ENCODE results near the gene HRH1. TPM values are rescaled to one million over a fixed set of nuclear protein-coding genes. Genes with fewer than 3 reads are reported as not detected.

Gene HRH1
- total RNA-seq, 1 donor from 2014 or later = 6.2 TPM

GRCh38 chr3:11221818-11222415 lies 67.6 kb downstream of the HRH1 start:
- Histone ChIP-seq H3K27me3 (no peaks in the 10 kb centered on the region), H3K9me3 (no peaks in the 10 kb centered on the region), H3K36me3 (no peaks in the 10 kb centered on the region), H3K4me3 (no peak overlapping the region), H3K4me1 (peaks cover 3 to 7% of the 10 kb centered on the region in 2 donors), H3K27ac (no peak overlapping the region)
- intact Hi-C loops (cut with DNase I) = no loop called here
- TF ChIP-seq CTCF (IDR thresholded peaks at IDR 0.05) = peak in 1 of 3 experiments; percentile 44
- no peak for DNase-seq (ENCODE audit: low spot score in 2 of 2)

DNA sequence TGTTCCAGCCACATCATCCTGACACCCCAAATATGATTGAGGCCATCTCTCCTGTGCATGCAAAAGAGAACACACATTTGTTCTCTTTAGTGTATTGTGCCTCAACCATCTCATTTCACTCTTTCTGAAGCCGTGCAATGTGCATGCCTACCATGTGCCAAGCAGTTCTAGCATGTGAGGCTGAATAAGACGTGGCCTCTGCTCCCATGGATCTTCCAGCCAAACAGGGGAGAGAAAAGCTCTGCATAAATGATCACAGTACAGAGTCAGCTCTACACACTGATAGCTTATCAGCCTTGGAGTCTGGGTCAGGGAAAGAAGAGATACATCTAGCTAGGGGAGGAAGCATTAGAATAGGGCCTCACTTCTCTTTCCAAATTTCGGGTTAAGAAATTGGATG lies 69.7 kb downstream of the HRH1 start:
- Histone ChIP-seq H3K4me1 (peaks cover 3 to 7% of the 10 kb centered on the region in 2 donors), H3K4me3 (no peak overlapping the region), H3K27me3 (no peaks in the 10 kb centered on the region), H3K9me3 (no peaks in the 10 kb centered on the region), H3K36me3 (peaks cover 0 to 6% of the 10 kb centered on the region in 2 donors), H3K27ac (peak overlapping the region; percentile 89 to 90)
- intact Hi-C loops (cut with DNase I) = no loop called here
- no peak for TF ChIP-seq CTCF (IDR thresholded peaks at IDR 0.05)
- DNase-seq (ENCODE audit: low spot score in 2 of 2) = no peak

- intact Hi-C loops (cut with DNase I) = no loop called here
- peaks cover 0 to 6% of the 10 kb centered on the region in 2 donors for H3K36me3 ChIP-seq
- no peaks in the 10 kb centered on the region for H3K27me3 ChIP-seq
- H3K9me3 ChIP-seq = no peaks in the 10 kb centered on the region
- no peak for DNase-seq (ENCODE audit: low spot score in 2 of 2)
- peaks cover 3 to 8% of the 10 kb centered on the region in 2 donors for H3K4me1 ChIP-seq
- H3K4me3 ChIP-seq = peak overlapping the region; percentile 2 to 39
- TF ChIP-seq CTCF (IDR thresholded peaks at IDR 0.05) = no peak
- peak overlapping the region; percentile 89 to 90 for H3K27ac ChIP-seq
Measured at GRCh38 chr3:11224870-11225229, 70.6 kb downstream of the HRH1 start.

- H3K27me3 ChIP-seq = no peaks in the 10 kb centered on the region
- DNase-seq (ENCODE audit: low spot score in 2 of 2) = no peak
- peaks cover 0 to 6% of the 10 kb centered on the region in 2 donors for H3K36me3 ChIP-seq
- peaks cover 3 to 15% of the 10 kb centered on the region in 2 donors for H3K4me1 ChIP-seq
- TF ChIP-seq CTCF (IDR thresholded peaks at IDR 0.05) = no peak
- peak overlapping the region; percentile 89 to 90 for H3K27ac ChIP-seq
- no peak overlapping the region for H3K4me3 ChIP-seq
- no peaks in the 10 kb centered on the region for H3K9me3 ChIP-seq
- intact Hi-C loops (cut with DNase I) = no loop called here
Measured at GRCh38 chr3:11226042-11226370, 71.7 kb downstream of the HRH1 start.

- peak overlapping the region; percentile 16 to 89 for H3K27ac ChIP-seq
Measured at GRCh38 chr3:11228041-11228440, 73.7 kb downstream of the HRH1 start.

More at GRCh38 chr3:11228041-11228440, 73.7 kb downstream of the HRH1 start:
- TF ChIP-seq CTCF (IDR thresholded peaks at IDR 0.05) = no peak
- Histone ChIP-seq H3K9me3 (no peaks in the 10 kb centered on the region), H3K36me3 (peaks cover 0 to 6% of the 10 kb centered on the region in 2 donors), H3K27me3 (no peaks in the 10 kb centered on the region), H3K4me1 (peaks cover 3 to 15% of the 10 kb centered on the region in 2 donors), H3K4me3 (no peak overlapping the region)
- no peak for DNase-seq (ENCODE audit: low spot score in 2 of 2)
- intact Hi-C loops (cut with DNase I) = no loop called here
